ENCODE results near the gene SCGB1D4. TPM values are rescaled to one million over a fixed set of nuclear protein-coding genes. Genes with fewer than 3 reads are reported as not detected.

Gene SCGB1D4
- polyA plus RNA-seq, 3 donors, result not detected

GRCh38 chr11:62267576-62267975, 31.3 kb downstream of the SCGB1D4 start:
- no peaks in the 10 kb centered on the region for H3K9me3 Mint-ChIP-seq
- peaks cover 5 to 8% of the 10 kb centered on the region in 2 donors for H3K27me3 ChIP-seq (ENCODE audit: control insufficient read depth in 2 of 2, insufficient read depth in 2 of 2, low read length in 2 of 2)
- WGBS (ENCODE audit: insufficient coverage), result 100% methylated on average over 1 of the region's 3 CpGs
- no peaks in the 10 kb centered on the region for H3K9me3 ChIP-seq (replicated peaks in 1 of 2; ENCODE audit: control insufficient read depth in 1 of 2, insufficient read depth in 1 of 2, low read length in 2 of 2)
- H3K9ac ChIP-seq (ENCODE audit: insufficient read depth, low read length, poor library complexity, severe bottlenecking), result no peak overlapping the region
- no peak for DNase-seq
- no peaks in the 10 kb centered on the region for H3K36me3 ChIP-seq (replicated peaks in 1 of 2; ENCODE audit: control insufficient read depth in 1 of 2, insufficient read depth in 2 of 2, low read length in 2 of 2)
- no peak overlapping the region for H2AFZ ChIP-seq (ENCODE audit: insufficient read depth, low read depth, low read length, poor library complexity, severe bottlenecking)
- no peaks in the 10 kb centered on the region for H3K79me2 ChIP-seq (ENCODE audit: insufficient read depth, low read length)
- no peak overlapping the region for H3K4me2 ChIP-seq (replicated peaks; ENCODE audit: extremely low read depth, low read length, poor library complexity, severe bottlenecking)
- no peak overlapping the region for H3K4me3 ChIP-seq (replicated peaks in 1 of 3; ENCODE audit: low read depth in 2 of 3, low read length in 3 of 3)
- no peak overlapping the region for H3K27ac ChIP-seq (ENCODE audit: low read depth in 1 of 2, low read length in 2 of 2)
- H3K27me3 Mint-ChIP-seq (ENCODE audit: low read depth in 3 of 3), result peaks cover 6 to 17% (median 13%) of the 10 kb centered on the region in 3 donors
- no peaks in the 10 kb centered on the region for H3K4me1 ChIP-seq (ENCODE audit: control insufficient read depth in 1 of 2, insufficient read depth in 2 of 2, low read length in 2 of 2)
- intact Hi-C loops (cut with micrococcal nuclease), result no loop called here
- H4K20me1 ChIP-seq (ENCODE audit: insufficient read depth, low read length), result no peaks in the 10 kb centered on the region
- H3K36me3 Mint-ChIP-seq, result no peaks in the 10 kb centered on the region
- H3K27ac Mint-ChIP-seq, result no peak overlapping the region
- no peak for TF ChIP-seq CTCF (IDR thresholded peaks at IDR 0.05)
- H3K4me1 Mint-ChIP-seq, result no peaks in the 10 kb centered on the region
- H3K4me3 Mint-ChIP-seq, result no peak overlapping the region

- intact Hi-C loops (cut with micrococcal nuclease), result no loop called here
- no peaks in the 10 kb centered on the region for H4K20me1 ChIP-seq (ENCODE audit: insufficient read depth, low read length)
- no peaks in the 10 kb centered on the region for H3K9me3 ChIP-seq (replicated peaks in 1 of 2; ENCODE audit: control insufficient read depth in 1 of 2, insufficient read depth in 1 of 2, low read length in 2 of 2)
- no CpG with 5 or more reads among the region's 1 CpG for WGBS (ENCODE audit: insufficient coverage)
- TF ChIP-seq CTCF (IDR thresholded peaks at IDR 0.05), result no peak
- Mint-ChIP-seq H3K27ac (no peak overlapping the region), H3K36me3 (no peaks in the 10 kb centered on the region), H3K4me1 (no peaks in the 10 kb centered on the region), H3K4me3 (no peak overlapping the region), H3K27me3 (ENCODE audit: low read depth in 3 of 3) (peaks cover 5 to 15% (median 8%) of the 10 kb centered on the region in 3 donors), H3K9me3 (no peaks in the 10 kb centered on the region)
- H3K4me1 ChIP-seq (ENCODE audit: control insufficient read depth in 1 of 2, insufficient read depth in 2 of 2, low read length in 2 of 2), result no peaks in the 10 kb centered on the region
- no peak overlapping the region for H2AFZ ChIP-seq (ENCODE audit: insufficient read depth, low read depth, low read length, poor library complexity, severe bottlenecking)
- H3K4me2 ChIP-seq (replicated peaks; ENCODE audit: extremely low read depth, low read length, poor library complexity, severe bottlenecking), result no peak overlapping the region
- no peaks in the 10 kb centered on the region for H3K36me3 ChIP-seq (replicated peaks in 1 of 2; ENCODE audit: control insufficient read depth in 1 of 2, insufficient read depth in 2 of 2, low read length in 2 of 2)
- H3K27me3 ChIP-seq (ENCODE audit: control insufficient read depth in 2 of 2, insufficient read depth in 2 of 2, low read length in 2 of 2), result peaks cover 5 to 8% of the 10 kb centered on the region in 2 donors
- H3K79me2 ChIP-seq (ENCODE audit: insufficient read depth, low read length), result no peaks in the 10 kb centered on the region
- DNase-seq, result no peak
- H3K27ac ChIP-seq (ENCODE audit: low read depth in 1 of 2, low read length in 2 of 2), result no peak overlapping the region
- no peak overlapping the region for H3K9ac ChIP-seq (ENCODE audit: insufficient read depth, low read length, poor library complexity, severe bottlenecking)
- H3K4me3 ChIP-seq (replicated peaks in 1 of 3; ENCODE audit: low read depth in 2 of 3, low read length in 3 of 3), result no peak overlapping the region
Observed at GRCh38 chr11:62267050-62267449, 31.8 kb downstream of the SCGB1D4 start.
